IMR-90 (cell line): ENCODE measurements around the gene DUSP22. TPM values are rescaled to one million over a fixed set of nuclear protein-coding genes. Genes with fewer than 3 reads are reported as not detected.

ENCODE experiments used
- ATAC-seq: fragments of 200-7000 bp; cut with Tn5 transposase; 2 replicates; pipeline ENCODE4 v1.9.1; 2020; ENCODE audit warnings: low read depth, mild to moderate bottlenecking, moderate library complexity
- BruUV-seq: library from RNA; stranded (reverse); fragments of 400-500 nt; replicated peaks from 2 replicates; lab custom pipeline; 2021; lab: Mats Ljungman, UMichigan
- CTCF ChIA-PET: fragments of 300-600 bp; formaldehyde crosslinking; extraction: SDS; loops from one replicate; lab custom pipeline; 2021; ENCODE audit warnings: antibody characterized with exemption; lab: Yijun Ruan, JAX
- POLR2A ChIA-PET: fragments of 300-600 bp; sonication (Branson Sonifier 250); formaldehyde crosslinking; loops from one replicate; lab custom pipeline; 2022; ENCODE audit warnings: antibody characterized with exemption; ENCODE audit not compliant: unreplicated experiment; lab: Charles Lee
- DNase-seq: peaks from one replicate; pipeline ENCODE4 v3.0.0; 2013
- H2AFZ ChIP-seq: replicated peaks from 2 replicates; pipeline ENCODE3; 2013; ENCODE audit warnings: low read length, mild to moderate bottlenecking; ENCODE audit not compliant: poor library complexity
- H2AK5ac ChIP-seq: 2 replicates; pipeline ENCODE4 v1.6.1; 2013; ENCODE audit warnings: low read depth, low read length, inconsistent platforms
- H2AK9ac ChIP-seq: replicated peaks from 2 replicates; pipeline ENCODE3; 2013; ENCODE audit warnings: mild to moderate bottlenecking, low read depth, low read length, moderate library complexity; ENCODE audit not compliant: poor library complexity
- H2BK120ac ChIP-seq: 2 replicates; pipeline ENCODE4 v1.6.1; 2013; ENCODE audit warnings: low read depth, low read length, inconsistent platforms
- H2BK15ac ChIP-seq: 3 replicates; pipeline ENCODE4 v1.6.1; 2013; ENCODE audit warnings: low read depth, low read length, inconsistent platforms
- H2BK20ac ChIP-seq: 2 replicates; pipeline ENCODE4 v1.6.1; 2013; ENCODE audit warnings: low read depth, mild to moderate bottlenecking, inconsistent platforms, low read length, moderate library complexity
- H2BK5ac ChIP-seq: 2 replicates; pipeline ENCODE4 v1.6.1; 2013; ENCODE audit warnings: mild to moderate bottlenecking, low read depth, low read length, inconsistent platforms; ENCODE audit not compliant: poor library complexity, severe bottlenecking
- H3K14ac ChIP-seq: replicated peaks from 2 replicates; pipeline ENCODE4 v1.6.1; 2013; ENCODE audit warnings: low read depth, low read length, inconsistent platforms
- H3K18ac ChIP-seq: 2 replicates; pipeline ENCODE4 v1.6.1; 2013; ENCODE audit warnings: low read depth, low read length, control low read depth
- H3K23ac ChIP-seq: 2 replicates; pipeline ENCODE4 v1.6.1; 2013; ENCODE audit warnings: low read depth, low read length, inconsistent platforms
- H3K27ac ChIP-seq: 2 replicates; pipeline ENCODE4 v1.5.1; 2013; ENCODE audit warnings: mild to moderate bottlenecking, control low read depth, low read length; ENCODE audit not compliant: insufficient read depth
- H3K27me3 ChIP-seq: 2 replicates; pipeline ENCODE4 v1.6.1; 2013; ENCODE audit warnings: low read length; ENCODE audit not compliant: control insufficient read depth, insufficient read depth
- H3K36me3 ChIP-seq: 2 replicates; pipeline ENCODE4 v1.6.1; 2013; ENCODE audit warnings: low read length, mixed read lengths; ENCODE audit not compliant: control insufficient read depth, insufficient read depth
- H3K4ac ChIP-seq: 2 replicates; pipeline ENCODE4 v1.6.1; 2013; ENCODE audit warnings: low read depth, low read length, inconsistent platforms
- H3K4me1 ChIP-seq: 2 replicates; pipeline ENCODE4 v1.6.1; 2013; ENCODE audit warnings: low read length, mixed read lengths; ENCODE audit not compliant: control insufficient read depth, insufficient read depth
- H3K4me2 ChIP-seq: 2 replicates; pipeline ENCODE4 v1.6.1; 2013; ENCODE audit warnings: low read depth, mild to moderate bottlenecking, control low read depth, low read length, moderate library complexity
- H3K4me3 ChIP-seq: 2 replicates; pipeline ENCODE4 v1.5.1; 2013; ENCODE audit warnings: low read depth, mild to moderate bottlenecking, control low read depth, low read length, moderate library complexity; ENCODE audit not compliant: insufficient read depth
- H3K56ac ChIP-seq: 2 replicates; pipeline ENCODE4 v1.6.1; 2013; ENCODE audit warnings: low read length, inconsistent platforms; ENCODE audit not compliant: insufficient read depth; ENCODE audit errors: extremely low read depth
- H3K79me1 ChIP-seq, 2 experiments: 2 replicates each; pipeline ENCODE4 v1.6.1; 2013; ENCODE audit warnings: low read length in 2 of 2, inconsistent platforms in 1 of 2, low read depth in 1 of 2
- H3K9ac ChIP-seq: 2 replicates; pipeline ENCODE4 v1.6.1; 2013; ENCODE audit warnings: low read depth, low read length, control low read depth
- H3K9me1 ChIP-seq: 2 replicates; pipeline ENCODE4 v1.6.1; 2013; ENCODE audit warnings: low read length, inconsistent platforms; ENCODE audit not compliant: insufficient read depth
- H3K9me3 ChIP-seq: 2 replicates; pipeline ENCODE4 v1.6.1; 2013; ENCODE audit warnings: low read length; ENCODE audit not compliant: control insufficient read depth, insufficient read depth
- H4K20me1 ChIP-seq: 2 replicates; pipeline ENCODE4 v1.6.1; 2013; ENCODE audit warnings: low read length, inconsistent platforms; ENCODE audit not compliant: insufficient read depth
- H4K5ac ChIP-seq: 2 replicates; pipeline ENCODE4 v1.6.1; 2013; ENCODE audit warnings: mild to moderate bottlenecking, low read depth, low read length, control low read depth
- H4K8ac ChIP-seq, 2 experiments: 2 replicates each; pipeline ENCODE4 v1.6.1; 2013; ENCODE audit warnings: low read depth in 2 of 2, low read length in 2 of 2, control low read depth in 1 of 2, inconsistent platforms in 1 of 2
- H4K91ac ChIP-seq: 2 replicates; pipeline ENCODE4 v1.6.1; 2013; ENCODE audit warnings: low read depth, low read length, inconsistent platforms; ENCODE audit not compliant: insufficient read depth
- BHLHE40 ChIP-seq: fragments of 150-350 bp; IDR thresholded peaks from 2 replicates; pipeline ENCODE4 v1.6.1; 2016; ENCODE audit warnings: mild to moderate bottlenecking, low read depth, low read length
- CEBPB ChIP-seq: IDR thresholded peaks from 2 replicates; pipeline ENCODE4 v1.6.1; 2012; ENCODE audit warnings: low read depth, low read length, improper control_type of control experiment
- CHD1 ChIP-seq: IDR thresholded peaks from 2 replicates; pipeline ENCODE4 v1.6.1; 2012; ENCODE audit warnings: low read depth, low read length, improper control_type of control experiment
- MAZ ChIP-seq: IDR thresholded peaks from 2 replicates; pipeline ENCODE4 v1.6.1; 2012; ENCODE audit warnings: low read depth, mild to moderate bottlenecking, low read length, improper control_type of control experiment, moderate library complexity, borderline replicate concordance
- MXI1 ChIP-seq: IDR thresholded peaks from 2 replicates; pipeline ENCODE4 v1.6.1; 2012; ENCODE audit warnings: low read depth, mild to moderate bottlenecking, low read length, moderate library complexity, borderline replicate concordance
- RAD21 ChIP-seq: IDR thresholded peaks from 2 replicates; pipeline ENCODE4 v1.6.1; 2012; ENCODE audit warnings: low read length, improper control_type of control experiment
- RFX5 ChIP-seq: IDR thresholded peaks from 2 replicates; pipeline ENCODE4 v1.8.0; 2012; ENCODE audit warnings: low read depth, mild to moderate bottlenecking, low read length, moderate library complexity
- dilution Hi-C: fragments of 300-500 bp; cut with HindIII; formaldehyde crosslinking; loops from one replicate; pipeline ENCODE4 v1.14.3; 2018; ENCODE audit warnings: low sequenced_read_pairs; ENCODE audit not compliant: unreplicated experiment
- in situ Hi-C: fragments of 300-500 bp; cut with MboI; formaldehyde crosslinking; loops from 3 replicates; pipeline ENCODE4 v1.14.3; 2019; ENCODE audit warnings: low sequenced_read_pairs, inconsistent platforms, mixed read lengths
- intact Hi-C: fragments of 100-400 bp; cut with micrococcal nuclease; formaldehyde crosslinking; loops from 2 replicates; pipeline ENCODE4 v1.10.0; 2022
- polyA plus RNA-seq, 3 experiments: library from polyadenylated mRNA; depleted of rRNA; stranded (reverse); fragments of >200 nt; gene quantifications; 2 replicates each; pipeline ENCODE4 v1.2.3, GENCODE V29; 2012; ENCODE audit warnings: low replicate concordance in 1 of 3
- total RNA-seq: library from RNA; depleted of rRNA; stranded (reverse); fragments of >200 nt; gene quantifications from 2 replicates; pipeline ENCODE4 v1.2.3, GENCODE V29; 2012

Gene DUSP22
- total and polyA plus RNA-seq, 2 of the 4 experiments (the other 2 are of a cell fraction) = 7.1 to 8.2 TPM

- H3K4me2 ChIP-seq = no peak overlapping the region
- no peaks in the 10 kb centered on the region; the same call in 1 of the 2 replicates for H3K4me1 ChIP-seq
- no peak overlapping the region for H2AFZ ChIP-seq
- H3K9me1 ChIP-seq = no peaks in the 10 kb centered on the region
- ATAC-seq = no peak
- no peak overlapping the region for H4K8ac ChIP-seq
- CTCF ChIA-PET = no interaction called here
- no peak overlapping the region for H3K27ac ChIP-seq
- no peak overlapping the region for H2AK9ac ChIP-seq
- no peaks in the 10 kb centered on the region for H4K20me1 ChIP-seq
- H3K14ac ChIP-seq = no peak overlapping the region
- H2BK20ac ChIP-seq = no peak overlapping the region
- POLR2A ChIA-PET = no interaction called here
- no peak overlapping the region for H3K18ac ChIP-seq
- no peak overlapping the region for H2BK15ac ChIP-seq
- dilution Hi-C loops = no loop called here
- H3K36me3 ChIP-seq = no peaks in the 10 kb centered on the region
- in situ Hi-C loops = no loop called here
- intact Hi-C loops = no loop called here
- BruUV-seq = no TSS peak
- no peak overlapping the region for H4K5ac ChIP-seq
- H2BK120ac ChIP-seq = no peak overlapping the region
- H3K56ac ChIP-seq = no peak overlapping the region
- H3K4ac ChIP-seq = no peak overlapping the region
- H3K9ac ChIP-seq = no peak overlapping the region
- no peak overlapping the region for H4K91ac ChIP-seq
- H3K4me3 ChIP-seq = no peak overlapping the region
- peaks cover under 1% of the 10 kb centered on the region; the same call in 1 of the 2 replicates for H3K9me3 ChIP-seq
- no peak overlapping the region for H2AK5ac ChIP-seq
- no peak overlapping the region for H3K23ac ChIP-seq
- no peak for DNase-seq
- H3K27me3 ChIP-seq = no peaks in the 10 kb centered on the region
- no peak overlapping the region for H2BK5ac ChIP-seq
- TF ChIP-seq RAD21 = no peak
- TF ChIP-seq BHLHE40 = no peak
- no peak for TF ChIP-seq RFX5
- no peak for TF ChIP-seq CEBPB
- no peak for TF ChIP-seq MAZ
- no peak for TF ChIP-seq CHD1
- TF ChIP-seq MXI1 = no peak
- H3K79me1 ChIP-seq = peaks cover 0 to 4% of the 10 kb centered on the region in 2 experiments; a peak in 1 of 4 replicates
Measured at GRCh38 chr6:316753-317038, 24.4 kb downstream of the DUSP22 start.
